GM19468 (cell line): Measurements from ENCODE around the gene ANKRD36C.
"Not testable (repeated sequence)": the region's sequence is repeated elsewhere in the genome, so short reads cannot be mapped to it uniquely, and the experiment has no call there.

Experiments
- ATAC-seq: cut with Tn5 transposase; IDR thresholded peaks from one replicate; pipeline ENCODE4 v1.9.1; 2021; ENCODE audit warnings: mild to moderate bottlenecking, moderate library complexity, moderate number of reproducible peaks; ENCODE audit not compliant: unreplicated experiment; ENCODE audit errors: extremely low read depth

ANKRD36C gene

GRCh38 chr2:95991351-95992094 lies at the start of gene ANKRD36C:
Gene ANKRD36C, minus strand, starts transcription at chr2:95991824. Its CDS starts 116 bp downstream, at chr2:95991708.
- peak; percentile 81 for ATAC-seq

GRCh38 chr2:96035554-96035953 lies 43.9 kb upstream of the ANKRD36C start:
- not testable (repeated sequence) for ATAC-seq

- not testable (repeated sequence) for ATAC-seq
Observed at GRCh38 chr2:96034792-96035191, 43.2 kb upstream of the ANKRD36C start, which contains the start of gene GPAT2. Gene GPAT2, minus strand, starts transcription at chr2:96034916. Its CDS starts 2,557 bp downstream, at chr2:96032359.

- not testable (repeated sequence) for ATAC-seq
Observed at GRCh38 chr2:96033997-96034396, 42.4 kb upstream of the ANKRD36C start.

- ATAC-seq = not testable (repeated sequence)
Observed at GRCh38 chr2:96027725-96028325, 36.2 kb upstream of the ANKRD36C start.

GRCh38 chr2:96025755-96026154 lies 34.1 kb upstream of the ANKRD36C start:
- not testable (repeated sequence) for ATAC-seq

GRCh38 chr2:96025194-96025492 lies 33.5 kb upstream of the ANKRD36C start:
- no peak for ATAC-seq

- ATAC-seq = no peak
Observed at GRCh38 chr2:96024336-96025193, 32.9 kb upstream of the ANKRD36C start.

GRCh38 chr2:96023701-96024100 lies 32.1 kb upstream of the ANKRD36C start:
- not testable (repeated sequence) for ATAC-seq

- not testable (repeated sequence) for ATAC-seq
Observed at GRCh38 chr2:96022701-96023447, 31.2 kb upstream of the ANKRD36C start.

- not testable (repeated sequence) for ATAC-seq
Observed at GRCh38 chr2:96022126-96022525, 30.5 kb upstream of the ANKRD36C start.

GRCh38 chr2:96021142-96021541 lies 29.5 kb upstream of the ANKRD36C start:
- not testable (repeated sequence) for ATAC-seq

GRCh38 chr2:96019909-96020590 lies 28.4 kb upstream of the ANKRD36C start:
- not testable (repeated sequence) for ATAC-seq

- not testable (repeated sequence) for ATAC-seq
Observed at GRCh38 chr2:96016321-96016720, 24.7 kb upstream of the ANKRD36C start.

GRCh38 chr2:96012792-96013264 lies 21.2 kb upstream of the ANKRD36C start:
- not testable (repeated sequence) for ATAC-seq

GRCh38 chr2:96012086-96012791 lies 20.6 kb upstream of the ANKRD36C start:
- ATAC-seq = not testable (repeated sequence)

GRCh38 chr2:96011129-96011455 lies 19.5 kb upstream of the ANKRD36C start:
- ATAC-seq = not testable (repeated sequence)

- ATAC-seq = peak; percentile 84
Observed at GRCh38 chr2:96010320-96011128, 18.9 kb upstream of the ANKRD36C start.
